ENCODE measurements around the gene UCMA.

Gene UCMA

DNA sequence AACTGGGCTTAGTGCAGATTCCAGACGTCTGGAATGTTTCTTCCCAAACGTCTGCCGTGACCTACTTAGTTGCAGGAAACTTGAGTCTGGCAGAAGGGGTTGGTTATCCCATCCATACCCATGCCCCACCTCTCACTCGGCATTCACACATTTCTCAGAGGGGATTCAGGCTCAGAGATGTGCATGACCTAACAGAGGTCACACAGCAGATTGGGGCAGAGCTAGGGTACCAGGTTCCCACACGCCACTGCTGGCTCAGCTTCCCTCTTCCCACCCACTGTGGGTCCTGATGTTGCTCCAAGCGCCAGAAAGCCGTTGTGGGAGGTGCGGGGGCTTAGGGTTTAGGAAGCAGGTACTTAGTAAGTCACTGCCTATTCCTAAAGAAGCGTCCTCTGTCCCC, 3.0 kb downstream of the UCMA start:
- TF ChIP-seq, protein P1, sequence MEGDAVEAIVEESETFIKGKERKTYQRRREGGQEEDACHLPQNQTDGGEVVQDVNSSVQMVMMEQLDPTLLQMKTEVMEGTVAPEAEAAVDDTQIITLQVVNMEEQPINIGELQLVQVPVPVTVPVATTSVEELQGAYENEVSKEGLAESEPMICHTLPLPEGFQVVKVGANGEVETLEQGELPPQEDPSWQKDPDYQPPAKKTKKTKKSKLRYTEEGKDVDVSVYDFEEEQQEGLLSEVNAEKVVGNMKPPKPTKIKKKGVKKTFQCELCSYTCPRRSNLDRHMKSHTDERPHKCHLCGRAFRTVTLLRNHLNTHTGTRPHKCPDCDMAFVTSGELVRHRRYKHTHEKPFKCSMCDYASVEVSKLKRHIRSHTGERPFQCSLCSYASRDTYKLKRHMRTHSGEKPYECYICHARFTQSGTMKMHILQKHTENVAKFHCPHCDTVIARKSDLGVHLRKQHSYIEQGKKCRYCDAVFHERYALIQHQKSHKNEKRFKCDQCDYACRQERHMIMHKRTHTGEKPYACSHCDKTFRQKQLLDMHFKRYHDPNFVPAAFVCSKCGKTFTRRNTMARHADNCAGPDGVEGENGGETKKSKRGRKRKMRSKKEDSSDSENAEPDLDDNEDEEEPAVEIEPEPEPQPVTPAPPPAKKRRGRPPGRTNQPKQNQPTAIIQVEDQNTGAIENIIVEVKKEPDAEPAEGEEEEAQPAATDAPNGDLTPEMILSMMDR (conservative IDR thresholded peaks at IDR 0.05), result no peak
- TF ChIP-seq ZFX (IDR thresholded peaks at IDR 0.05), result no peak
- H3K27ac ChIP-seq, result no peak overlapping the region

DNA sequence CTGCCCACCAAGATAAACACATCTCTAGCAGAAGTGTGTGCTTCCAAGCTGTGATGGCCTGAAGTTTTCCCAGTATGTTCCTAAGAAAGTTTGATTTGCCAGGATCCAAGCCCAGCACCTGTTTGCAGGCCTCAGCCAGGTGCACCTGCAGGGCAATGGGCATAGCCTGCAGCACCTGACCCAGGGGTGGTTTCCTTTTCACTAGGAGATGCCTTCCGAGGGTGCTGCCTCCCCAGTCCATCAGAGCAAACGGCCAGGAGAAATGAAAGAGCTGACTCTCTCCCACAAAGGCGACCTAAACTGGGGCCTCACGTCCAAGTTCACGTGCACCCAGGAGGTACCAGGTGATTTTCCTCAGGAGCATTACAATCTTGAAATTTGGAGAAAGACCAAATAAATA, 7.1 kb downstream of the UCMA start:
- H3K27ac ChIP-seq, result no peak overlapping the region
- TF ChIP-seq, protein P1 (conservative IDR thresholded peaks at IDR 0.05), result no peak

DNA sequence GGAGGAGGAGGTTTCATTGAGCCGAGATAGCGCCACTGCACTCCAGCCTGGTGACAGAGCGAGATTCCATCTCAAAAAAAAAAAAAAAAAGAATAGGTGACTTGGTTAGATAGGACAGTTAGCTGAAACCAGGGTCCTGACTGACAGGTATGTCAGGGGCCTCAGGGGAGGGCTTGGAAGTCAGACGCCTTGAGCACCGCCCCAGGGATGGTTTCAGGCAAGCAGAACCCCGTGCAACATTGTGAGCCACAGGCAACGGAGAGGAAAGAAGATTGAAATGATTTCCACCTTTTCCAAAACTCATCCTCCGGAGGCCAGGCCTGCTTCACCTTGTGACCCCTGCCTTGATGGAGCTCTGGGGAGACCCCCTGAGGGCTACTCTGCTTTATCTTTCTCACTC, 8.6 kb downstream of the UCMA start:
- TF ChIP-seq, protein P1 (conservative IDR thresholded peaks at IDR 0.05), result no peak
- TF ChIP-seq ZFX (IDR thresholded peaks at IDR 0.05), result no peak
- H3K27ac ChIP-seq, result no peak overlapping the region

DNA sequence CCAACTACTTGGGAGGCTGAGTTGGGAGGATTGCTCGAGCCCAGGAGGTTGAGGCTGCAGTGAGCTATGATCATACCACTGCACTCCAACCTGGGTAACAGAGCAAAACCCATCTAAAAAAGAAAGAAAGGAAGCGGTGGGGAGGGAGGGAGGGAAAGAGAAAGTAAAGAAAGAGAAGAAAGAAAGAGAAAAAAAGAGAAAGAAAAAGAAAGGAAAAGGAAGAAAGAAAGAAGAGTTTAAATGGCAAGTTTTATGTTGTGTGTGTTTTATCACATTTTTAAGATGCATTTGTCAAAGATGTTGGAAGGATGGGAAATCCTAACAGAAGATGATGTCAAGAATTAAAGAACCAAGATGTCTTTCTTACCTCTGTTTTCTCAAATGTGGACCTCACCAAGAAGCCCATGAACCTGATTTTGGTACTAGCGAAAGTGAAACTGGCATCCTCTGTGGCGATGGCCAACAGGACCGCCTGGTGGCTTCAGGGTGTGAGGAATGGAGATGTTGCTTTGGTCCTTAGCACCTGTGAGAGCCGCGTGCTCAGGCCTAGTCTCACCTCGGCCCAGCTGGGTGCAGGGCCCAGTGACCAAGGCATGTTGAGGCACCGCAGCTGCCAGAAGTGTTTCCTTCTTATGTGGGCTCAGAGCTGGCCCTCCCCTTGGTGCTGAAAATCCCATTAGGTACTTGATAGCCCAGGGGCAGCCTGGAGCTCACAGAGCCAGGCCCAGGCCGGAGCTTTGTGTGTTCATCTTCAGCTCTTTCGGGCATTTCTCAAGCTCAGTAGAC, 9.8 kb downstream of the UCMA start:
- H3K27ac ChIP-seq, result no peak overlapping the region
- TF ChIP-seq, protein P1 (conservative IDR thresholded peaks at IDR 0.05), result no peak

DNA sequence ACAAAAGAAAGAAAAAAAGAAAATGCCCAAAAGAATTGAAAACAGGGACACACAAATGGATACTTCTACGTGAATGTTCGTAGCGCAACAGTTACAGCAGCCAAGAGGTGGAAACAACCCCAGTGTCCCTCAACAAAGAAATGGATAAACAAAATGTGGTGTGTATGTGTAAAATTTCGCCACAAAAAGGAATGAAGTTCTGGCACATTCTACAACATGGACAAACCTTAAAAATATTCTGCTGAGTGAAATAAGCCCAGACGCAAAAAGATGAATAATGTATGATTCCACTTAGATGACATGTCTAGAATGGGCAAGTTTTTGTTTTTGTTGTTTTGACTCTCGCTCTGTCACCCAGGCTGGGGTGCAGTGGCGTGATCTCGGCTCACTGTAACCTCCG, 10.9 kb downstream of the UCMA start:
- TF ChIP-seq ZFX (IDR thresholded peaks at IDR 0.05), result no peak
- TF ChIP-seq, protein P1 (conservative IDR thresholded peaks at IDR 0.05), result no peak
- no peak overlapping the region for H3K27ac ChIP-seq

DNA sequence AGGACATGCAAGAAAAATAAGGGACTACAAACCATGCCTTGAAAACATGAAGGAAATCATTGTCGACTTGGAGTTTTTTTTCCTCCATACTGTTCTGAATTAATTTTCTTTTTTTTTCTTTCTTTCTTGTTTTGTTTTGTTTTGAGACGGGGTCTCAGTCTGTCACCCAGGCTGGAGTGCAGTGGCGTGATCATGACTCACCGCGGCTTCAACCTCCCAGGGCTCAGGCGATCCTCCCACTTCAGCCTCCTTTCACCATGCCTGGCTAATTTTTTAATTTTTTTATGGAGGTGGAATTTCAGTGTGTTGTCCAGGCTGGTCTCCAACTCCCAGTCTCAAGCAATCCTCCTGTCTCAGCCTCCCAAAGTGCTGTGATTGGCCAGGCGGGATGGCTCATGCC, 11.6 kb downstream of the UCMA start:
- TF ChIP-seq ZFX (IDR thresholded peaks at IDR 0.05), result no peak
- TF ChIP-seq, protein P1 (conservative IDR thresholded peaks at IDR 0.05), result no peak
- no peak overlapping the region for H3K27ac ChIP-seq

DNA sequence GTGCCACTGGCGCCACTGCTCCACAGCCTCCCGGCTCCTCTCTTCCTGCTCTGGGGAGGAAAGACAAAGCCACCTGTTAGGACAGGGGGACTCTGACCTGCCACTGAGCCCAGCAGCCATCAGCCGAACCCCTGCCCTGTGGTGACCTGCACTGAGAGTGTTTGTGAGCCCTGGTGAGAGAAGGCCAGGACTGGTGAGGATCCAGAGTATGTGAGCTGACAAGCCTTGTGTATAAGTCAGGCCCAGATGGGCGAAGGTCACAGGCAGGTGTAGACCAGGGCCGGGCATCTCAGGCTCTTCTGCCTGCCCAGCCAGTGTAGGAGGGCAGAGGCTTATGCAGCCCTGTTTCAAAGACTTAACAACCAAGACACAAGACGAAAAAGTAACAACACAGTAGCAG, 12.0 kb downstream of the UCMA start:
- TF ChIP-seq, protein P1 (conservative IDR thresholded peaks at IDR 0.05), result no peak
- no peak for TF ChIP-seq ZFX (IDR thresholded peaks at IDR 0.05)
- H3K27ac ChIP-seq, result no peak overlapping the region
